SK-N-SH (cell line): ENCODE measurements around the gene BTBD16. TPM values are rescaled to one million over a fixed set of nuclear protein-coding genes. Genes with fewer than 3 reads are reported as not detected.

Source experiments
- CTCF ChIA-PET: fragments of 300-600, 350-600 bp; formaldehyde crosslinking; extraction: SDS; loops from one replicate; lab custom pipeline; 2021; lab: Yijun Ruan, JAX
- POLR2A ChIA-PET: fragments of 350-600 bp; sonication (Branson Sonifier 250); formaldehyde crosslinking; extraction: SDS; loops from one replicate; lab custom pipeline; 2020; ENCODE audit warnings: antibody characterized with exemption, inconsistent platforms; lab: Yijun Ruan, JAX
- DNase-seq: peaks from one replicate; pipeline ENCODE4 v3.0.0; 2012
- H2AFZ ChIP-seq: fragments of 200-600 bp; sonication (generic); 2 replicates; pipeline ENCODE4 v1.8.1; 2016; ENCODE audit warnings: antibody characterized with exemption, mild to moderate bottlenecking, low read depth
- H3F3A ChIP-seq: fragments of 200-600 bp; sonication (generic); replicated peaks from 2 replicates; pipeline ENCODE3; 2016; ENCODE audit warnings: antibody characterized with exemption, mild to moderate bottlenecking; ENCODE audit not compliant: insufficient read depth
- H3K27ac ChIP-seq, 2 experiments: fragments of 200-500 bp in 1 of 2; fragments of 200-600 bp in 1 of 2; sonication (Bioruptor generic) in 1 of 2; sonication (generic), shearing (Covaris generic) in 1 of 2; 2 replicates each; pipeline versions ENCODE4 v1.5.1 to v1.6.1; 2014 to 2016; ENCODE audit warnings: low read depth in 2 of 2, inconsistent platforms in 1 of 2, low read length in 1 of 2, mild to moderate bottlenecking in 1 of 2, mixed read lengths in 1 of 2
- H3K27me3 ChIP-seq: fragments of 200-600 bp; sonication (generic), shearing (Covaris generic); 2 replicates; pipeline ENCODE4 v1.6.1; 2016; ENCODE audit warnings: mixed run types; ENCODE audit not compliant: insufficient read depth
- H3K36me3 ChIP-seq, 2 experiments: fragments of 200-500 bp in 1 of 2; fragments of 200-600 bp in 1 of 2; sonication (Bioruptor generic) in 1 of 2; sonication (generic) in 1 of 2; replicated peaks in 1 of 2; 2 replicates each; pipeline versions ENCODE3 to v1.5.1; 2014 to 2016; ENCODE audit warnings: low read length in 1 of 2, mild to moderate bottlenecking in 1 of 2; ENCODE audit not compliant: insufficient read depth in 2 of 2, control insufficient read depth in 1 of 2
- H3K4me1 ChIP-seq, 2 experiments: fragments of 200-500 bp in 1 of 2; fragments of 200-600 bp in 1 of 2; sonication (Bioruptor generic) in 1 of 2; sonication (generic), shearing (Covaris generic) in 1 of 2; 2 replicates each; pipeline versions ENCODE4 v1.5.1 to v1.6.1; 2014 to 2016; ENCODE audit warnings: low read depth in 1 of 2, low read length in 1 of 2, mixed run types in 1 of 2; ENCODE audit not compliant: insufficient read depth in 2 of 2, control insufficient read depth in 1 of 2
- H3K4me2 ChIP-seq: fragments of 200-600 bp; sonication (generic), shearing (Covaris generic); 2 replicates; pipeline ENCODE4 v1.6.1; 2017; ENCODE audit warnings: mixed run types
- H3K4me3 ChIP-seq, 2 experiments: fragments of 200-500 bp in 1 of 2; fragments of 200-600 bp in 1 of 2; sonication (Bioruptor generic) in 1 of 2; sonication (generic), shearing (Covaris generic) in 1 of 2; 2 replicates each; pipeline versions ENCODE4 v1.5.1 to v1.8.1; 2014 to 2016; ENCODE audit warnings: low read depth in 2 of 2, inconsistent platforms in 1 of 2, low read length in 1 of 2, mild to moderate bottlenecking in 1 of 2, mixed read lengths in 1 of 2, moderate library complexity in 1 of 2
- H3K79me2 ChIP-seq: fragments of 200-600 bp; sonication (generic); 2 replicates; pipeline ENCODE4 v1.8.1; 2017; ENCODE audit warnings: mild to moderate bottlenecking; ENCODE audit not compliant: insufficient read depth
- H3K9ac ChIP-seq: fragments of 200-600 bp; sonication (generic); 2 replicates; pipeline ENCODE4 v1.6.1; 2017; ENCODE audit warnings: mixed run types
- H3K9me2 ChIP-seq: fragments of 200-600 bp; sonication (generic); 2 replicates; pipeline ENCODE4 v1.6.1; 2017; ENCODE audit warnings: mixed run types
- H3K9me3 ChIP-seq: fragments of 200-600 bp; sonication (generic); 2 replicates; pipeline ENCODE4 v1.6.1; 2017; ENCODE audit warnings: mixed run types, mild to moderate bottlenecking, moderate library complexity
- H4K20me1 ChIP-seq: fragments of 200-600 bp; sonication (generic); 2 replicates; pipeline ENCODE4 v1.6.1; 2017; ENCODE audit warnings: mild to moderate bottlenecking, mixed run types; ENCODE audit not compliant: insufficient read depth
- CHD2 ChIP-seq: fragments of 150-350 bp; IDR thresholded peaks from 2 replicates; pipeline ENCODE4 v1.6.1; 2018; ENCODE audit warnings: low read length; ENCODE audit not compliant: partially characterized antibody
- EP300 ChIP-seq, 2 experiments: IDR thresholded peaks; 2 replicates each; pipeline versions ENCODE4 v1.4.0 to v1.6.1; 2012; ENCODE audit warnings: borderline replicate concordance in 1 of 2, low read depth in 1 of 2, low read length in 1 of 2
- EZH2phosphoT487 ChIP-seq: fragments of 200-600 bp; sonication (generic); IDR thresholded peaks from 2 replicates; pipeline ENCODE4 v1.6.1; 2017; ENCODE audit warnings: low read depth, mixed run types, mild to moderate bottlenecking, antibody characterized with exemption, moderate library complexity, borderline replicate concordance
- FOSL2 ChIP-seq: IDR thresholded peaks from 2 replicates; pipeline ENCODE4 v1.4.0; 2012; ENCODE audit warnings: low read depth, mild to moderate bottlenecking, moderate library complexity, borderline replicate concordance
- FOXJ3 ChIP-seq: sonication (generic); formaldehyde crosslinking; IDR thresholded peaks from 2 replicates; pipeline ENCODE4 v1.5.1; 2020; ENCODE audit warnings: mild to moderate bottlenecking, missing genetic modification reagents
- GABPA ChIP-seq: IDR thresholded peaks from 2 replicates; pipeline ENCODE4 v1.4.0; 2012; ENCODE audit warnings: low read depth, mild to moderate bottlenecking
- GATA2 ChIP-seq: sonication (generic); formaldehyde crosslinking; IDR thresholded peaks from 2 replicates; pipeline ENCODE4 v1.5.0; 2020; ENCODE audit warnings: mild to moderate bottlenecking, missing genetic modification reagents
- IRF3 ChIP-seq: fragments of 150-350 bp; IDR thresholded peaks from 2 replicates; pipeline ENCODE4 v1.6.1; 2016; ENCODE audit warnings: mild to moderate bottlenecking, low read depth, low read length
- JUND ChIP-seq: IDR thresholded peaks from 2 replicates; pipeline ENCODE4 v1.4.0; 2012
- MEF2A ChIP-seq: IDR thresholded peaks from 2 replicates; pipeline ENCODE4 v1.4.0; 2012; ENCODE audit warnings: low read depth, borderline replicate concordance
- MXI1 ChIP-seq: IDR thresholded peaks from 2 replicates; pipeline ENCODE4 v1.6.1; 2012; ENCODE audit warnings: mild to moderate bottlenecking, low read depth, low read length, improper control_type of control experiment
- NFIC ChIP-seq: IDR thresholded peaks from 2 replicates; pipeline ENCODE4 v1.4.0; 2012; ENCODE audit warnings: borderline replicate concordance
- NRF1 ChIP-seq: IDR thresholded peaks from 2 replicates; pipeline ENCODE4 v1.6.1; 2012; ENCODE audit warnings: low read depth, mild to moderate bottlenecking, low read length
- PBX3 ChIP-seq: IDR thresholded peaks from 2 replicates; pipeline ENCODE4; 2012
- POLR2AphosphoS5 ChIP-seq: IDR thresholded peaks from 2 replicates; pipeline ENCODE4 v1.6.1; 2012; ENCODE audit warnings: low read depth, low read length
- RCOR1 ChIP-seq: fragments of 150-350 bp; IDR thresholded peaks from 2 replicates; pipeline ENCODE4 v1.6.1; 2017; ENCODE audit warnings: antibody characterized with exemption, low read length
- RFX5 ChIP-seq: IDR thresholded peaks from 2 replicates; pipeline ENCODE4 v1.6.1; 2012; ENCODE audit warnings: mild to moderate bottlenecking, improper control_type of control experiment, low read length
- TAF1 ChIP-seq: IDR thresholded peaks from 2 replicates; pipeline ENCODE4 v1.6.1; 2012; ENCODE audit warnings: low read depth, mild to moderate bottlenecking, low read length, moderate library complexity, borderline replicate concordance
- TCF12 ChIP-seq: IDR thresholded peaks from 2 replicates; pipeline ENCODE4 v1.4.0; 2012
- TEAD4 ChIP-seq: IDR thresholded peaks from 2 replicates; pipeline ENCODE4 v1.4.0; 2012; ENCODE audit warnings: mild to moderate bottlenecking, borderline replicate concordance; ENCODE audit not compliant: insufficient read depth
- USF1 ChIP-seq: IDR thresholded peaks from 2 replicates; pipeline ENCODE4 v1.4.0; 2012; ENCODE audit warnings: low read depth, borderline replicate concordance
- YY1 ChIP-seq: IDR thresholded peaks from 2 replicates; pipeline ENCODE4 v1.4.0; 2012; ENCODE audit warnings: low read depth, mild to moderate bottlenecking
- WGBS: methylation state at CpG from one replicate; pipeline ENCODE4 v1.1.6; 2017; ENCODE audit warnings: low lambda C conversion rate; 5-methylcytosine and 5-hydroxymethylcytosine counted together
- polyA plus RNA-seq, 3 experiments: library from polyadenylated mRNA; depleted of rRNA; stranded (reverse); fragments of >200 nt; gene quantifications; 2 replicates each; pipeline ENCODE4 v1.2.3, GENCODE V29; 2012
- TF ChIP-seq, protein P1 (sequence below): IDR thresholded peaks from 2 replicates; pipeline ENCODE4 v1.4.0; 2012; ENCODE audit warnings: low read depth
- TF ChIP-seq, protein P2 (sequence below): fragments of 200-600 bp; sonication (generic); IDR thresholded peaks from 2 replicates; pipeline ENCODE4 v1.6.1; 2017; ENCODE audit warnings: antibody characterized with exemption, mild to moderate bottlenecking, moderate library complexity
- TF ChIP-seq, protein P3 (sequence below): fragments of 150-350 bp; IDR thresholded peaks from 2 replicates; pipeline ENCODE4 v1.6.1; 2017; ENCODE audit warnings: antibody characterized with exemption, low read length, low read depth, borderline replicate concordance
- TF ChIP-seq, protein P4 (sequence below): IDR thresholded peaks from 2 replicates; pipeline ENCODE4 v1.4.0; 2012; ENCODE audit warnings: low read depth, borderline replicate concordance

BTBD16 gene
- polyA plus RNA-seq, 1 of the 3 experiments (the other 2 are of a cell fraction) = not detected

GRCh38 chr10:122374237-122374858 lies 103.3 kb downstream of the BTBD16 start, which contains the start of gene PLEKHA1:
TSS of gene PLEKHA1 (plus strand) at chr10:122374708. CDS start at chr10:122393201, 18,493 bp downstream.
- Histone ChIP-seq H3K9ac (peak within 1 kb of the TSS; percentile 74), H3F3A (no peaks in the 10 kb centered on the region), H3K9me2 (no peaks in the 10 kb centered on the region), H3K4me1 (peaks cover 2 to 5% of the 10 kb centered on the region in 2 experiments; a peak in 3 of 4 replicates), H3K9me3 (no peaks in the 10 kb centered on the region; the same call in 1 of the 2 replicates), H3K4me2 (peak within 1 kb of the TSS; percentile 89), H3K27me3 (no peaks in the 10 kb centered on the region), H3K36me3 (no peaks in the 10 kb centered on the region), H3K4me3 (peak within 1 kb of the TSS; percentile 73 to 89), H4K20me1 (0 out of 2 replicates have a peak, but pooled peaks cover 3% of the 10 kb centered on the region), H2AFZ (peak within 1 kb of the TSS; percentile 94), H3K79me2 (peaks cover 39% of the 10 kb centered on the region), H3K27ac (peak within 1 kb of the TSS; percentile 70 to 84)
- POLR2A ChIA-PET = interaction anchor here (0.8 kb wide), 1 partner anchor 137 kb away, joined by 3 read pairs; no protein-coding TSS in a partner anchor
- 0% methylated on average over 26 of the region's 71 CpGs for WGBS
- peak; percentile 97 for DNase-seq
- CTCF ChIA-PET = interaction anchor here (1.2 to 3.1 kb wide), 3 partner anchors 42 to 75 kb away, joined by 3 to 13 read pairs (median 6); no protein-coding TSS in a partner anchor
- no peak for TF ChIP-seq EZH2phosphoT487
- TF ChIP-seq CHD2 = peak; percentile 76
- TF ChIP-seq IRF3 = no peak
- TF ChIP-seq, protein P1, sequence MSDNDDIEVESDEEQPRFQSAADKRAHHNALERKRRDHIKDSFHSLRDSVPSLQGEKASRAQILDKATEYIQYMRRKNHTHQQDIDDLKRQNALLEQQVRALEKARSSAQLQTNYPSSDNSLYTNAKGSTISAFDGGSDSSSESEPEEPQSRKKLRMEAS = 0 out of 2 replicates have a peak, but pooled peaks have one; percentile 1
- TF ChIP-seq, protein P2, sequence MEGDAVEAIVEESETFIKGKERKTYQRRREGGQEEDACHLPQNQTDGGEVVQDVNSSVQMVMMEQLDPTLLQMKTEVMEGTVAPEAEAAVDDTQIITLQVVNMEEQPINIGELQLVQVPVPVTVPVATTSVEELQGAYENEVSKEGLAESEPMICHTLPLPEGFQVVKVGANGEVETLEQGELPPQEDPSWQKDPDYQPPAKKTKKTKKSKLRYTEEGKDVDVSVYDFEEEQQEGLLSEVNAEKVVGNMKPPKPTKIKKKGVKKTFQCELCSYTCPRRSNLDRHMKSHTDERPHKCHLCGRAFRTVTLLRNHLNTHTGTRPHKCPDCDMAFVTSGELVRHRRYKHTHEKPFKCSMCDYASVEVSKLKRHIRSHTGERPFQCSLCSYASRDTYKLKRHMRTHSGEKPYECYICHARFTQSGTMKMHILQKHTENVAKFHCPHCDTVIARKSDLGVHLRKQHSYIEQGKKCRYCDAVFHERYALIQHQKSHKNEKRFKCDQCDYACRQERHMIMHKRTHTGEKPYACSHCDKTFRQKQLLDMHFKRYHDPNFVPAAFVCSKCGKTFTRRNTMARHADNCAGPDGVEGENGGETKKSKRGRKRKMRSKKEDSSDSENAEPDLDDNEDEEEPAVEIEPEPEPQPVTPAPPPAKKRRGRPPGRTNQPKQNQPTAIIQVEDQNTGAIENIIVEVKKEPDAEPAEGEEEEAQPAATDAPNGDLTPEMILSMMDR = no peak
- no peak for TF ChIP-seq MEF2A
- TF ChIP-seq POLR2AphosphoS5 = no peak
- no peak for TF ChIP-seq TEAD4
- no peak for TF ChIP-seq JUND
- TF ChIP-seq PBX3 = no peak
- TF ChIP-seq NFIC = no peak
- TF ChIP-seq, protein P3, sequence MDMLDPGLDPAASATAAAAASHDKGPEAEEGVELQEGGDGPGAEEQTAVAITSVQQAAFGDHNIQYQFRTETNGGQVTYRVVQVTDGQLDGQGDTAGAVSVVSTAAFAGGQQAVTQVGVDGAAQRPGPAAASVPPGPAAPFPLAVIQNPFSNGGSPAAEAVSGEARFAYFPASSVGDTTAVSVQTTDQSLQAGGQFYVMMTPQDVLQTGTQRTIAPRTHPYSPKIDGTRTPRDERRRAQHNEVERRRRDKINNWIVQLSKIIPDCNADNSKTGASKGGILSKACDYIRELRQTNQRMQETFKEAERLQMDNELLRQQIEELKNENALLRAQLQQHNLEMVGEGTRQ = no peak
- TF ChIP-seq USF1 = no peak
- TF ChIP-seq MXI1 = peak; percentile 44; the same call in 1 of the 2 replicates
- no peak for TF ChIP-seq TCF12
- TF ChIP-seq YY1 = no peak
- TF ChIP-seq TAF1 = no peak
- peak; percentile 78 for TF ChIP-seq NRF1
- no peak for TF ChIP-seq FOSL2
- no peak for TF ChIP-seq RFX5
- TF ChIP-seq, protein P4, sequence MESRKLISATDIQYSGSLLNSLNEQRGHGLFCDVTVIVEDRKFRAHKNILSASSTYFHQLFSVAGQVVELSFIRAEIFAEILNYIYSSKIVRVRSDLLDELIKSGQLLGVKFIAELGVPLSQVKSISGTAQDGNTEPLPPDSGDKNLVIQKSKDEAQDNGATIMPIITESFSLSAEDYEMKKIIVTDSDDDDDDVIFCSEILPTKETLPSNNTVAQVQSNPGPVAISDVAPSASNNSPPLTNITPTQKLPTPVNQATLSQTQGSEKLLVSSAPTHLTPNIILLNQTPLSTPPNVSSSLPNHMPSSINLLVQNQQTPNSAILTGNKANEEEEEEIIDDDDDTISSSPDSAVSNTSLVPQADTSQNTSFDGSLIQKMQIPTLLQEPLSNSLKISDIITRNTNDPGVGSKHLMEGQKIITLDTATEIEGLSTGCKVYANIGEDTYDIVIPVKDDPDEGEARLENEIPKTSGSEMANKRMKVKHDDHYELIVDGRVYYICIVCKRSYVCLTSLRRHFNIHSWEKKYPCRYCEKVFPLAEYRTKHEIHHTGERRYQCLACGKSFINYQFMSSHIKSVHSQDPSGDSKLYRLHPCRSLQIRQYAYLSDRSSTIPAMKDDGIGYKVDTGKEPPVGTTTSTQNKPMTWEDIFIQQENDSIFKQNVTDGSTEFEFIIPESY = no peak
- no peak for TF ChIP-seq RCOR1
- TF ChIP-seq GABPA = peak; percentile 44
- no peak for TF ChIP-seq GATA2 (CRISPR knock-in tag)
- TF ChIP-seq EP300 (IDR thresholded peaks at IDR 0.05; ENCODE audit: borderline replicate concordance in 1 of 2, low read depth in 1 of 2, low read length in 1 of 2) = no peak
- TF ChIP-seq FOXJ3 = no peak
